Liver (tissue), 9 donors: Measurements from ENCODE around the gene SKOR1. TPM values are rescaled to one million over a fixed set of nuclear protein-coding genes. Genes with fewer than 3 reads are reported as not detected.

Source experiments
- DNase-seq: peaks from one replicate; pipeline ENCODE4 v3.0.0-alpha.2; 2017; ENCODE audit warnings: low spot score
- H3K27ac ChIP-seq, 2 donors: one replicate each; pipeline ENCODE4 v1.7.0; 2013; ENCODE audit warnings: inconsistent platforms in 2 of 2, low read length in 2 of 2, control low read depth in 1 of 2, low read depth in 1 of 2, mild to moderate bottlenecking in 1 of 2
- H3K27me3 ChIP-seq, 4 donors: one replicate each; pipeline versions ENCODE4 v1.6.1 to v1.7.0; 2013; ENCODE audit warnings: low read length in 3 of 4, inconsistent platforms in 1 of 4, mild to moderate bottlenecking in 1 of 4, moderate library complexity in 1 of 4; ENCODE audit not compliant: control insufficient read depth in 4 of 4, insufficient read depth in 4 of 4
- H3K36me3 ChIP-seq, 4 donors: one replicate each; pipeline versions ENCODE4 v1.6.1 to v1.7.0; 2013; ENCODE audit warnings: low read length in 3 of 4, mild to moderate bottlenecking in 3 of 4, low read depth in 1 of 4, moderate library complexity in 1 of 4; ENCODE audit not compliant: control insufficient read depth in 4 of 4, insufficient read depth in 3 of 4
- H3K4me1 ChIP-seq, 4 donors: one replicate each; pipeline versions ENCODE4 v1.6.1 to v1.7.0; 2013; ENCODE audit warnings: low read length in 3 of 4, mild to moderate bottlenecking in 3 of 4, moderate library complexity in 1 of 4; ENCODE audit not compliant: control insufficient read depth in 4 of 4, insufficient read depth in 4 of 4
- H3K4me3 ChIP-seq, 3 donors: one replicate each; pipeline versions ENCODE4 v1.6.1 to v1.7.0; 2013; ENCODE audit warnings: low read length in 3 of 3, control low read depth in 1 of 3, low read depth in 1 of 3, mild to moderate bottlenecking in 1 of 3
- H3K9ac ChIP-seq, 2 donors: one replicate each; pipeline ENCODE4 v1.7.0; 2013; ENCODE audit warnings: low read length in 2 of 2, mild to moderate bottlenecking in 2 of 2, moderate library complexity in 2 of 2, control low read depth in 1 of 2, low read depth in 1 of 2
- H3K9me3 ChIP-seq, 4 donors: one replicate each; pipeline versions ENCODE4 v1.6.1 to v1.7.0; 2013; ENCODE audit warnings: low read length in 3 of 4; ENCODE audit not compliant: control insufficient read depth in 4 of 4
- CTCF ChIP-seq: fragments of 150-350 bp; IDR thresholded peaks from 2 replicates; pipeline ENCODE4 v1.5.1; 2017; ENCODE audit warnings: improper control_type of control experiment, low read depth, low read length; ENCODE audit not compliant: missing input control
- EGR1 ChIP-seq, 2 donors: IDR thresholded peaks; 2 replicates each; pipeline ENCODE4 v1.6.1; 2016 to 2018; ENCODE audit warnings: antibody characterized with exemption in 2 of 2, low read depth in 2 of 2
- FOXA1 ChIP-seq: IDR thresholded peaks from 2 replicates; pipeline ENCODE4 v1.6.1; 2016; ENCODE audit warnings: antibody characterized with exemption
- FOXA2 ChIP-seq: IDR thresholded peaks from 2 replicates; pipeline ENCODE4 v1.6.1; 2016; ENCODE audit warnings: antibody characterized with exemption
- GABPA ChIP-seq, 2 donors: IDR thresholded peaks in 1 of 2; conservative IDR thresholded peaks in 1 of 2; 2 replicates each; pipeline ENCODE4 v1.6.1; 2016; ENCODE audit warnings: antibody characterized with exemption in 2 of 2, mild to moderate bottlenecking in 1 of 2, moderate library complexity in 1 of 2
- HNF4A ChIP-seq, 2 donors: conservative IDR thresholded peaks; 2 replicates each; pipeline ENCODE4 v1.6.1; 2016; ENCODE audit warnings: antibody characterized with exemption in 2 of 2, mild to moderate bottlenecking in 2 of 2
- HNF4G ChIP-seq: IDR thresholded peaks from 2 replicates; pipeline ENCODE4 v1.6.1; 2016; ENCODE audit warnings: antibody characterized with exemption
- MAX ChIP-seq: IDR thresholded peaks from 2 replicates; pipeline ENCODE4 v1.6.1; 2016; ENCODE audit warnings: antibody characterized with exemption
- NR2F2 ChIP-seq: IDR thresholded peaks from 2 replicates; pipeline ENCODE4 v1.6.1; 2016; ENCODE audit warnings: antibody characterized with exemption
- RAD21 ChIP-seq, 2 donors: IDR thresholded peaks; 2 replicates each; pipeline ENCODE4 v1.6.1; 2016; ENCODE audit warnings: antibody characterized with exemption in 2 of 2, mild to moderate bottlenecking in 2 of 2
- REST ChIP-seq: IDR thresholded peaks from 2 replicates; pipeline ENCODE4 v1.6.1; 2016; ENCODE audit warnings: antibody characterized with exemption, mild to moderate bottlenecking
- RXRA ChIP-seq, 2 donors: IDR thresholded peaks; 2 replicates each; pipeline ENCODE4 v1.6.1; 2017 to 2018; ENCODE audit warnings: antibody characterized with exemption in 2 of 2, mild to moderate bottlenecking in 1 of 2
- SP1 ChIP-seq: IDR thresholded peaks from 2 replicates; pipeline ENCODE4 v1.6.1; 2018; ENCODE audit warnings: antibody characterized with exemption, mild to moderate bottlenecking
- TAF1 ChIP-seq: conservative IDR thresholded peaks from 2 replicates; pipeline ENCODE4 v1.6.1; 2016; ENCODE audit warnings: antibody characterized with exemption, mild to moderate bottlenecking
- YY1 ChIP-seq: IDR thresholded peaks from 2 replicates; pipeline ENCODE4 v1.6.1; 2016; ENCODE audit warnings: antibody characterized with exemption, mild to moderate bottlenecking
- ZBTB33 ChIP-seq: IDR thresholded peaks from 2 replicates; pipeline ENCODE4 v1.6.1; 2016; ENCODE audit warnings: antibody characterized with exemption
- WGBS: extraction: QIAGEN DNeasy Blood & Tissue Kit; methylation state at CpG from one replicate; pipeline ENCODE4 v1.1.7; 2013; 5-methylcytosine and 5-hydroxymethylcytosine counted together
- polyA plus RNA-seq, 2 donors: library from polyadenylated mRNA; stranded (reverse) in 1 of 2; unstranded in 1 of 2; fragments of 200-250 nt in 1 of 2; fragments of >200 nt in 1 of 2; fragmentation: Nextera tagmentation in 1 of 2; extraction: Ambion mirVana in 1 of 2; gene quantifications; one replicate each; pipeline versions ENCODE4 v1.2.1 to v1.2.3, GENCODE V29; 2013 to 2015
- total RNA-seq, 2 donors: library from RNA; depleted of rRNA; stranded (reverse); fragments of >200 nt; gene quantifications; one replicate each; pipeline ENCODE4 v1.2.3, GENCODE V29; 2014
- TF ChIP-seq, protein P1 (sequence below): IDR thresholded peaks from 2 replicates; pipeline ENCODE4 v1.6.1; 2016; ENCODE audit warnings: antibody characterized with exemption
- donor health status: healthy.
- donor health status: healthy.
- donor health status: healthy.
- donor health status: healthy.
- donor health status: healthy.

The SKOR1 gene
- total and polyA plus RNA-seq, 4 donors = 0.02 to 0.17 (median 0.05) TPM; not detected in 1

DNA sequence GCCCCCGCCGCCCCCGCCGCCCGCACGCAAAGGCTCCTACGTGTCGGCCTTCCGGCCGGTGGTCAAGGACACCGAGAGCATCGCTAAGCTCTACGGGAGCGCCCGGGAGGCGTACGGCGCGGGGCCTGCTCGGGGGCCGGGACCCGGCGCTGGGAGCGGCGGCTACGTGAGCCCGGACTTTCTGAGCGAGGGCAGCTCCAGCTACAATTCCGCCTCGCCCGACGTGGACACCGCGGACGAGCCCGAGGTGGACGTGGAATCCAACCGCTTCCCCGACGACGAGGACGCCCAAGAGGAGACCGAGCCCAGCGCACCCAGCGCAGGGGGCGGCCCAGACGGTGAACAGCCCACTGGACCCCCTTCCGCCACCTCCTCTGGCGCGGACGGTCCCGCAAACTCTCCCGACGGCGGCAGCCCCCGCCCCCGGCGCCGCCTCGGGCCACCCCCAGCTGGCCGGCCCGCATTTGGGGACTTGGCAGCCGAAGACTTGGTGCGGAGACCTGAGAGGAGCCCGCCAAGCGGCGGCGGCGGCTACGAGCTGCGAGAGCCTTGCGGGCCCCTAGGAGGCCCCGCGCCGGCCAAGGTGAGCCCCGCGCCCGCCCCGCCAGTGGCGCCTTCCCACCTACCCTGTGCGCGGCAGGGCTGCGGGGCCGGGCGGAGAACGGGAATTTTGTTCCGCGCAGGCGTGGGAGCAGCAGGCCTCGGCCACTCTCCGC is 2.4 kb downstream of the SKOR1 start:
- Histone ChIP-seq H3K4me1 (peaks cover 23 to 62% (median 33%) of the 10 kb centered on the region in 4 donors), H3K36me3 (no peaks in the 10 kb centered on the region), H3K9ac (no peak overlapping the region), H3K4me3 (peak overlapping the region in 1 of 3 donors; percentile 26), H3K27me3 (peaks cover 11 to 32% (median 22%) of the 10 kb centered on the region in 4 donors), H3K9me3 (peaks cover 0 to 3% (median 0%) of the 10 kb centered on the region in 4 donors), H3K27ac (no peak overlapping the region)
- 6% methylated on average over 91 of the region's 91 CpGs for WGBS
- TF ChIP-seq EGR1 (IDR thresholded peaks at IDR 0.05; ENCODE audit: low read depth in 2 of 2) (no peak), YY1 (no peak), REST (no peak), RAD21 (IDR thresholded peaks at IDR 0.05) (no peak), GABPA (IDR thresholded peaks at IDR 0.05 in 1 of 2, conservative IDR thresholded peaks at IDR 0.05 in 1 of 2) (no peak), HNF4A (conservative IDR thresholded peaks at IDR 0.05) (no peak), NR2F2 (no peak), SP1 (no peak), CTCF (no peak), FOXA1 (no peak), MAX (no peak), TAF1 (no peak), RXRA (IDR thresholded peaks at IDR 0.05) (no peak), ZBTB33 (no peak), HNF4G (no peak), FOXA2 (no peak)
- TF ChIP-seq, protein P1, sequence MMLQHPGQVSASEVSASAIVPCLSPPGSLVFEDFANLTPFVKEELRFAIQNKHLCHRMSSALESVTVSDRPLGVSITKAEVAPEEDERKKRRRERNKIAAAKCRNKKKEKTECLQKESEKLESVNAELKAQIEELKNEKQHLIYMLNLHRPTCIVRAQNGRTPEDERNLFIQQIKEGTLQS = no peak
- no peak for DNase-seq
